ENCODE data around the gene ZNF446. TPM values are rescaled to one million over a fixed set of nuclear protein-coding genes. Genes with fewer than 3 reads are reported as not detected.

Gene ZNF446
- total RNA-seq, 1 donor from 2014 or later, result 9.9 TPM

DNA sequence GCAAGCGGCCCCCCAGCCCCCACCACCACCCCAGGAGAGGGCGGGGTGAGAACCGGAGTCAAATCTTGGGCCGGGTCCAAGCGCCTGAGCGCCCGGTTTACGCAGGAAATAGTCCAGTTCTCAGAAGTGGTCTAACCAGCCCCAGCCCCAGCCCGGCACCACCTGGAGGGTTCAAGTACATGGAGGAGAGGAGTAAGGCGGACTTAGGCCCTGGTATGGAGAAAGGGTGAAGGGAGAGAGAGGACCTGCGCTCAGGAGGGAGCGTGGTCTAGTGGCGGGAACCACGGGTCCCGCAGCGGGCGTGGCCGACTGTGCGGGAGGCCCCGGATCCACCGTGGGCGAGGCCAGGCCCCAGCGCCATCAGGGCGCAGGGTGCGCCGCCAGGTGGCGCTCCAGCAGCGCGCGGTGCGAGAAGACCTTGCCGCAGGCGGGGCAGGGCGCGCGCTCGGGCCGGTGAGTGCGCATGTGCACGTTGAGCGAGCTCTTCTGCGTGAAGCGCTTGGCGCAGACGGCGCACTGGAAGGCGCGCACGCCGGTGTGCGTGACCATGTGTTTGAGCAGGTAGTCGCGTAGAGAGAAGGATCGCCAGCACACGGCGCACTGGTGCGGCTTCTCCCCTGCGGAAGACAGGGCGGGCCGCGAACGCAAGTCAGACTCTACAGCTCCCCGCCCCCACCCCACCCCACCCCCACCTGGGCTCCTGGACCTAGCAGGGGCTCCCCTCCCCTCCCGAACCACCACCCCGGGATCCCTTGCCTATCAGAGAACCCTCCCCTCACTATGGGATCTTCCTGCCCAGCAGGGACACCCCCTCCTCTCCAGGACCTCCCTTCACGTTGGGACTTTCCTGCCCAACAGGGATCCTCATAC, 37.8 kb downstream of the ZNF446 start:
- H3K4me3 Mint-ChIP-seq (ENCODE audit: unreplicated experiment), result peak overlapping the region; percentile 83
- peaks cover 24% of the 10 kb centered on the region for H3K27me3 Mint-ChIP-seq (ENCODE audit: unreplicated experiment)
- no peak overlapping the region for H3K27ac Mint-ChIP-seq (ENCODE audit: unreplicated experiment)
- H3K9me3 Mint-ChIP-seq (ENCODE audit: unreplicated experiment), result no peaks in the 10 kb centered on the region
- peak; percentile 97 for DNase-seq (ENCODE audit: low spot score)
- TF ChIP-seq, protein P1, sequence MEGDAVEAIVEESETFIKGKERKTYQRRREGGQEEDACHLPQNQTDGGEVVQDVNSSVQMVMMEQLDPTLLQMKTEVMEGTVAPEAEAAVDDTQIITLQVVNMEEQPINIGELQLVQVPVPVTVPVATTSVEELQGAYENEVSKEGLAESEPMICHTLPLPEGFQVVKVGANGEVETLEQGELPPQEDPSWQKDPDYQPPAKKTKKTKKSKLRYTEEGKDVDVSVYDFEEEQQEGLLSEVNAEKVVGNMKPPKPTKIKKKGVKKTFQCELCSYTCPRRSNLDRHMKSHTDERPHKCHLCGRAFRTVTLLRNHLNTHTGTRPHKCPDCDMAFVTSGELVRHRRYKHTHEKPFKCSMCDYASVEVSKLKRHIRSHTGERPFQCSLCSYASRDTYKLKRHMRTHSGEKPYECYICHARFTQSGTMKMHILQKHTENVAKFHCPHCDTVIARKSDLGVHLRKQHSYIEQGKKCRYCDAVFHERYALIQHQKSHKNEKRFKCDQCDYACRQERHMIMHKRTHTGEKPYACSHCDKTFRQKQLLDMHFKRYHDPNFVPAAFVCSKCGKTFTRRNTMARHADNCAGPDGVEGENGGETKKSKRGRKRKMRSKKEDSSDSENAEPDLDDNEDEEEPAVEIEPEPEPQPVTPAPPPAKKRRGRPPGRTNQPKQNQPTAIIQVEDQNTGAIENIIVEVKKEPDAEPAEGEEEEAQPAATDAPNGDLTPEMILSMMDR (IDR thresholded peaks at IDR 0.05; ENCODE audit: unreplicated experiment), result peak; percentile 93
- H3K36me3 Mint-ChIP-seq (ENCODE audit: low read depth, unreplicated experiment), result peaks cover 11% of the 10 kb centered on the region
- H3K4me1 Mint-ChIP-seq (ENCODE audit: unreplicated experiment), result peaks cover 15% of the 10 kb centered on the region

DNA sequence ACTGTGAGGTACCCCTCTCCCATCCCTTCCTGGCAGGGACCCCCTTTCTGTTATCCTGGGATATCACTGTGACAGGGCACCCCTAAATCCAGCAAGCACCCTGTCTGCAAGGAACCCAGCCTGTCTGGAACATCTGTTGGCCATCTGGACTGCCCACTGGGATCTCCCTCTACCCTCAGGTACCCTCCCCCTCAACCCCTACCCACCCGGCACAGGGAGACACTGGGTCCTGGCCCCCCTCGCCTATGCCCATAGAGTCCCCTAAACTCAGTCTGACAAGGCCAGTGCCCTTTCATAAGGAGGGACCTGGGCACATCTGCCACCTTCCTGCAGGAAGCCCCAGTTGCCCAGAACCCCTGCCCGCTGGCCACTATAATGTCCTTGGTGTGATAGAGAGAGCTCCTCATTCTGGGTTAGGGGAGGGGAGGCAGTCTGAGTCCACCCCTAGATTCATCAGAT, 38.4 kb downstream of the ZNF446 start:
- H3K27me3 Mint-ChIP-seq (ENCODE audit: unreplicated experiment), result peaks cover 28% of the 10 kb centered on the region
- H3K4me3 Mint-ChIP-seq (ENCODE audit: unreplicated experiment), result peak overlapping the region; percentile 82
- H3K9me3 Mint-ChIP-seq (ENCODE audit: unreplicated experiment), result no peaks in the 10 kb centered on the region
- TF ChIP-seq, protein P1 (IDR thresholded peaks at IDR 0.05; ENCODE audit: unreplicated experiment), result no peak
- no peak overlapping the region for H3K27ac Mint-ChIP-seq (ENCODE audit: unreplicated experiment)
- H3K36me3 Mint-ChIP-seq (ENCODE audit: low read depth, unreplicated experiment), result peaks cover 13% of the 10 kb centered on the region
- H3K4me1 Mint-ChIP-seq (ENCODE audit: unreplicated experiment), result peaks cover 20% of the 10 kb centered on the region
- no peak for DNase-seq (ENCODE audit: low spot score)

DNA sequence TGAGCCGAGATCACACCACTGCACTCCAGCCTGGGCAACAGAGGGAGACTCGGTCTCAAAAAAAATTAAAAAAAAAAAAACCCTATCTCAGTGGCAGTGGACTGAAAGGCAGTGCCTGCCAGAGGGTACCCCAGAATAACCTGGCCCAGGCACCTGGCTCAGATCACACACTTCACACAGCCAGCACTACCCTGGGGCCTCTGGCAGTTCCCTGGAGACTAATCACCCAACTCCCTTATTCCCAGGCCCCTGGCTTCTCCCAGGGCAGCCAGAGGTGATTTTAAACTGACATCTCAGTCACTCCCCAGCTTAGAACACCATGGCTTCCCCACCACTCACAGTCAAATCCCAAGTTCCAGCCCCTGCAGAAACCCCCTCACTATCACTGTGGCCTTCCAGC, 39.1 kb downstream of the ZNF446 start:
- H3K27ac Mint-ChIP-seq (ENCODE audit: unreplicated experiment), result peak overlapping the region; percentile 78
- DNase-seq (ENCODE audit: low spot score), result no peak
- H3K9me3 Mint-ChIP-seq (ENCODE audit: unreplicated experiment), result no peaks in the 10 kb centered on the region
- H3K27me3 Mint-ChIP-seq (ENCODE audit: unreplicated experiment), result peaks cover 25% of the 10 kb centered on the region
- TF ChIP-seq, protein P1 (IDR thresholded peaks at IDR 0.05; ENCODE audit: unreplicated experiment), result no peak
- H3K4me3 Mint-ChIP-seq (ENCODE audit: unreplicated experiment), result peak overlapping the region; percentile 80
- peaks cover 26% of the 10 kb centered on the region for H3K4me1 Mint-ChIP-seq (ENCODE audit: unreplicated experiment)
- H3K36me3 Mint-ChIP-seq (ENCODE audit: low read depth, unreplicated experiment), result peaks cover 15% of the 10 kb centered on the region

- TF ChIP-seq, protein P1 (IDR thresholded peaks at IDR 0.05; ENCODE audit: unreplicated experiment), result no peak
- peaks cover 18% of the 10 kb centered on the region for H3K36me3 Mint-ChIP-seq (ENCODE audit: low read depth, unreplicated experiment)
- H3K9me3 Mint-ChIP-seq (ENCODE audit: unreplicated experiment), result no peaks in the 10 kb centered on the region
- peak overlapping the region; percentile 31 for H3K4me3 Mint-ChIP-seq (ENCODE audit: unreplicated experiment)
- peaks cover 25% of the 10 kb centered on the region for H3K27me3 Mint-ChIP-seq (ENCODE audit: unreplicated experiment)
- H3K27ac Mint-ChIP-seq (ENCODE audit: unreplicated experiment), result no peak overlapping the region
- no peak for DNase-seq (ENCODE audit: low spot score)
- H3K4me1 Mint-ChIP-seq (ENCODE audit: unreplicated experiment), result peaks cover 29% of the 10 kb centered on the region
Measured at GRCh38 chr19:58516246-58516836, 40.2 kb downstream of the ZNF446 start.

All from endothelial cell (in vitro differentiated cells).